ENCODE results near the gene GPD1.
A peak's percentile ranks its signal among the peaks of the same experiment; 100 is the strongest.

The GPD1 gene

GRCh38 chr12:50065726-50066310 is 38.0 kb upstream of the GPD1 start:
- FAIRE-seq = no peak
- no peak for DNase-seq (ENCODE audit: insufficient read length, low spot score)
- no peak for TF ChIP-seq POLR2A (IDR thresholded peaks at IDR 0.05; ENCODE audit: low read depth, low read length)

GRCh38 chr12:50066402-50066801 is 37.4 kb upstream of the GPD1 start:
- FAIRE-seq (no peak), DNase-seq (ENCODE audit: insufficient read length, low spot score) (no peak)
- TF ChIP-seq POLR2A (IDR thresholded peaks at IDR 0.05; ENCODE audit: low read depth, low read length) = no peak

GRCh38 chr12:50069069-50069468 is 34.7 kb upstream of the GPD1 start:
- DNase-seq (ENCODE audit: insufficient read length, low spot score) = no peak
- TF ChIP-seq POLR2A (IDR thresholded peaks at IDR 0.05; ENCODE audit: low read depth, low read length) = no peak
- no peak for FAIRE-seq

GRCh38 chr12:50069539-50069938 is 34.3 kb upstream of the GPD1 start:
- TF ChIP-seq POLR2A (IDR thresholded peaks at IDR 0.05; ENCODE audit: low read depth, low read length) = no peak
- FAIRE-seq (no peak), DNase-seq (ENCODE audit: insufficient read length, low spot score) (no peak)

- peak; percentile 48 for FAIRE-seq
These were observed 33.3 kb upstream of the GPD1 start for GRCh38 chr12:50070314-50071060.

GRCh38 chr12:50072198-50072907 is 31.5 kb upstream of the GPD1 start:
- FAIRE-seq = no peak
- no peak for TF ChIP-seq POLR2A (IDR thresholded peaks at IDR 0.05; ENCODE audit: low read depth, low read length)
- DNase-seq (ENCODE audit: insufficient read length, low spot score) = no peak

More at GRCh38 chr12:50070314-50071060, 33.3 kb upstream of the GPD1 start:
- DNase-seq (ENCODE audit: insufficient read length, low spot score) = peak; percentile 75
- TF ChIP-seq POLR2A (IDR thresholded peaks at IDR 0.05; ENCODE audit: low read depth, low read length) = no peak

- DNase-seq (ENCODE audit: insufficient read length, low spot score) (no peak), FAIRE-seq (no peak)
- TF ChIP-seq POLR2A (IDR thresholded peaks at IDR 0.05; ENCODE audit: low read depth, low read length) = no peak
These were observed 30.6 kb upstream of the GPD1 start for GRCh38 chr12:50073206-50073605.

GRCh38 chr12:50073712-50074111 is 30.1 kb upstream of the GPD1 start:
- no peak for DNase-seq (ENCODE audit: insufficient read length, low spot score)
- TF ChIP-seq POLR2A (IDR thresholded peaks at IDR 0.05; ENCODE audit: low read depth, low read length) = no peak
- FAIRE-seq = no peak

GRCh38 chr12:50074936-50075807 is 28.6 kb upstream of the GPD1 start:
- FAIRE-seq = peak; percentile 69
- peak; percentile 87 for DNase-seq (ENCODE audit: insufficient read length, low spot score)
- TF ChIP-seq POLR2A (IDR thresholded peaks at IDR 0.05; ENCODE audit: low read depth, low read length) = no peak

GRCh38 chr12:50075808-50076170 is 28.0 kb upstream of the GPD1 start:
- no peak for FAIRE-seq

GRCh38 chr12:50077099-50077498 is 26.7 kb upstream of the GPD1 start:
- FAIRE-seq (no peak), DNase-seq (ENCODE audit: insufficient read length, low spot score) (no peak)
- TF ChIP-seq POLR2A (IDR thresholded peaks at IDR 0.05; ENCODE audit: low read depth, low read length) = no peak

More at GRCh38 chr12:50075808-50076170, 28.0 kb upstream of the GPD1 start:
- no peak for DNase-seq (ENCODE audit: insufficient read length, low spot score)
- TF ChIP-seq POLR2A (IDR thresholded peaks at IDR 0.05; ENCODE audit: low read depth, low read length) = no peak

- TF ChIP-seq POLR2A (IDR thresholded peaks at IDR 0.05; ENCODE audit: low read depth, low read length) = no peak
- DNase-seq (ENCODE audit: insufficient read length, low spot score) (no peak), FAIRE-seq (no peak)
These were observed 25.5 kb upstream of the GPD1 start for GRCh38 chr12:50078281-50078680.

GRCh38 chr12:50079771-50080170 is 24.0 kb upstream of the GPD1 start:
- FAIRE-seq = no peak
- no peak for TF ChIP-seq POLR2A (IDR thresholded peaks at IDR 0.05; ENCODE audit: low read depth, low read length)
- DNase-seq (ENCODE audit: insufficient read length, low spot score) = no peak

Data from H54 (cell line).